GM21576 (cell line): ENCODE data around the gene ROPN1B.

ENCODE experiments used
- ATAC-seq: cut with Tn5 transposase; IDR thresholded peaks from one replicate; pipeline ENCODE4 v1.9.1; 2021; ENCODE audit warnings: mild to moderate bottlenecking, moderate library complexity; ENCODE audit not compliant: unreplicated experiment

The ROPN1B gene

DNA sequence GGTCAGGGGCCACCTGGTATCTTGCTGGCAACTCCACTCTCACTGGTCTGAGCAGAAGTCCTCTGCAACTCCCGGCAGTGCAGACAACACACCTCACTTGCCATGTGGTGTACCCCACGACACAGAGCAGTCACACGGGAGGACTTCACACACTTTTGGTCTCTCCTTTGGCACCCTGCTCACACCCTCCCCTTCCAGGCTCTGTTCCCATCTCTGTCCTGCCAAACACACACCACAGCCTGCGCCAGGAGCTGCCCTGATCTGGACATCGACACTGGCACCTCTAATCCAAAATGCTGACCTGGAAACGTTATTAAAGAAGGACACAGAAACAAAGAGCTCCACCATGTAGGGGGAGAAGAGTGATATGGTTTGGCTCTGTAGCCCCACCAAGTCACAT is 57.8 kb downstream of the ROPN1B start:
- ATAC-seq: no peak

DNA sequence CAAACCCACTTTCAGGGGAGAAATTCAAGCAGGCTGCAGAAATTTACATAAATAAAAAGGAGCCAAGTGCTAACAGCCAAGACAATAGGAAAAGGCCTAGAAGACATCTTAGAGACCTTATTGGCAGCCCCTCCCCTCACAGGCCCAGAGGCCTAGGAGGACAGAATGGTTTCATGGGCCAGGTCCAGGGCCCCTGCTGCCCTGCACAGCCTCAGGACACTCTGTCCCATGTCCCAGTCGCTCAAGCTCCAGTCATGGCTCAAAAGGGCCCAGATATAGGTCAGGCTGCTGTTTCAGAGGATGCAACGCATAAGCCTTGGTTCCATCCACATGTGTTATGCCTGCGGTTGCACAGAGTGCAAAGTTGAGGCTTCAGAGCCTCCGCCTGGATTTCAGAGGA is 59.1 kb downstream of the ROPN1B start:
- ATAC-seq: no peak

GRCh38 chr3:126029241-126029640 is 60.3 kb downstream of the ROPN1B start:
- no peak for ATAC-seq

DNA sequence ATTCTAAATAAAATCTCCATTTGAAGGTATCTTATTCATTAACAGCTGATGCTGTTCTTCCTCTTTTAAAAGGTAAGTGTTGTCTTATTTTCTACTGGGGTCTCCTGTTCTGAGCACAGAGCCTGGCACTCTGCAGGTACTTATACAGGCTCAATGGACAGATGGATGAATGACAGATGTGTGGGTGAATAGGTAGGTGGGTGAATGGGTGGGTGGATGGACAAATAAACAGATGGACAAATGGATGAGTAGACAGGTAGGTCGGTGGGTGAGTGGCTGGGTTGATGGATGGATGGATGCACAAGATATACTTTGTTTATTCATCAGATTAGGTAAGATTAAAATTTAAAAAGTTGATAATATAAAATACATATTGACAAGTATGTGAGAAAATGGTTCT is 61.5 kb downstream of the ROPN1B start:
- no peak for ATAC-seq

GRCh38 chr3:126031981-126032471 is 63.0 kb downstream of the ROPN1B start:
- ATAC-seq: no peak
